ENCODE data around the gene ZSWIM2.
"Not testable (repeated sequence)": the region's sequence is repeated elsewhere in the genome, so short reads cannot be mapped to it uniquely, and the experiment has no call there.

Gene ZSWIM2

GRCh38 chr2:186835628-186836027, 13.3 kb downstream of the ZSWIM2 start:
- no peak for DNase-seq

- DNase-seq, result peak in 1 of 3 donors; percentile 7
These were observed 21.0 kb downstream of the ZSWIM2 start for GRCh38 chr2:186827862-186828492.

GRCh38 chr2:186827411-186827810, 21.6 kb downstream of the ZSWIM2 start:
- no peak for DNase-seq

GRCh38 chr2:186822323-186822722, 26.6 kb downstream of the ZSWIM2 start:
- no peak for DNase-seq

GRCh38 chr2:186820303-186820702, 28.7 kb downstream of the ZSWIM2 start:
- no peak for DNase-seq

- not testable (repeated sequence) for DNase-seq
These were observed 37.2 kb downstream of the ZSWIM2 start for GRCh38 chr2:186811760-186812159.

- DNase-seq, result no peak
These were observed 42.4 kb downstream of the ZSWIM2 start for GRCh38 chr2:186806591-186806990.

GRCh38 chr2:186798604-186799003, 50.4 kb downstream of the ZSWIM2 start:
- not testable (repeated sequence) for DNase-seq

GRCh38 chr2:186784930-186785329, 64.0 kb downstream of the ZSWIM2 start:
- no peak for DNase-seq

GRCh38 chr2:186783254-186783653, 65.7 kb downstream of the ZSWIM2 start:
- no peak for DNase-seq

- DNase-seq, result no peak
These were observed 68.2 kb downstream of the ZSWIM2 start for GRCh38 chr2:186780701-186781316.

Measured in suppressor macrophage treated with lipopolysaccharide for 1 hour (primary cell).